WTC11 (cell line): ENCODE data around the gene MEGF11. TPM values are rescaled to one million over a fixed set of nuclear protein-coding genes. Genes with fewer than 3 reads are reported as not detected.

Experiments used
- ATAC-seq: fragments of 200-7000 bp; cut with Tn5 transposase; 2 replicates; pipeline ENCODE4 v1.10.0; 2021; ENCODE audit warnings: mild to moderate bottlenecking, moderate library complexity
- CTCF ChIA-PET: fragments of 300-600 bp; sonication (Branson Sonifier 250); formaldehyde crosslinking; loops from one replicate; lab custom pipeline; 2021; ENCODE audit warnings: antibody characterized with exemption; lab: Charles Lee
- POLR2A ChIA-PET: fragments of 350-600 bp; sonication (Branson Sonifier 250); formaldehyde crosslinking; loops from one replicate; lab custom pipeline; 2021; ENCODE audit warnings: antibody characterized with exemption; lab: Charles Lee
- DNase-seq: peaks from one replicate; pipeline ENCODE4 v3.0.0; 2021; ENCODE audit warnings: low spot score
- H3K27ac Mint-ChIP-seq: 2 replicates; pipeline ENCODE4 v1.8.0; 2021; ENCODE audit warnings: mixed read lengths
- H3K27me3 Mint-ChIP-seq: 2 replicates; pipeline ENCODE4 v1.8.0; 2021; ENCODE audit warnings: low read depth, mild to moderate bottlenecking, moderate library complexity, mixed read lengths
- H3K36me3 Mint-ChIP-seq: 2 replicates; pipeline ENCODE4 v1.8.0; 2021; ENCODE audit warnings: mixed read lengths
- H3K4me1 Mint-ChIP-seq: 2 replicates; pipeline ENCODE4 v1.8.0; 2022; ENCODE audit warnings: mixed read lengths
- H3K4me3 Mint-ChIP-seq: 2 replicates; pipeline ENCODE4 v1.8.0; 2021; ENCODE audit warnings: mild to moderate bottlenecking, moderate library complexity, mixed read lengths
- H3K9me3 Mint-ChIP-seq: 2 replicates; pipeline ENCODE4 v1.8.0; 2021; ENCODE audit warnings: mixed read lengths
- AR ChIP-seq: fragments of 250-450 bp; sonication (Bioruptor Pico); IDR thresholded peaks from 2 replicates; pipeline ENCODE4 v1.9.0; 2021; ENCODE audit warnings: mild to moderate bottlenecking
- CREB1 ChIP-seq: sonication (generic); formaldehyde crosslinking; IDR thresholded peaks from 2 replicates; pipeline ENCODE4 v1.8.0; 2023; ENCODE audit warnings: mild to moderate bottlenecking, missing genetic modification reagents
- E2F1 ChIP-seq: sonication (generic); formaldehyde crosslinking; IDR thresholded peaks from 2 replicates; pipeline ENCODE4 v1.8.0; 2022; ENCODE audit warnings: mild to moderate bottlenecking, missing genetic modification reagents
- IRF2 ChIP-seq: sonication (generic); formaldehyde crosslinking; IDR thresholded peaks from 2 replicates; pipeline ENCODE4 v1.8.0; 2022; ENCODE audit warnings: low read depth, missing genetic modification reagents, borderline replicate concordance
- MLX ChIP-seq: sonication (generic); formaldehyde crosslinking; IDR thresholded peaks from 2 replicates; pipeline ENCODE4 v1.8.1; 2023; ENCODE audit warnings: mild to moderate bottlenecking, missing genetic modification reagents, moderate library complexity
- NR1H2 ChIP-seq: sonication (generic); formaldehyde crosslinking; IDR thresholded peaks from 2 replicates; pipeline ENCODE4 v1.9.0; 2021; ENCODE audit warnings: mild to moderate bottlenecking, moderate library complexity, missing genetic modification reagents
- SOX15 ChIP-seq: fragments of 250-450 bp; sonication (Bioruptor Pico); IDR thresholded peaks from 2 replicates; pipeline ENCODE4 v1.9.0; 2021; ENCODE audit warnings: mild to moderate bottlenecking
- ZNF121 ChIP-seq: sonication (generic); formaldehyde crosslinking; IDR thresholded peaks from 2 replicates; pipeline ENCODE4 v1.8.0; 2023; ENCODE audit warnings: missing genetic modification reagents
- ZNF317 ChIP-seq: sonication (generic); formaldehyde crosslinking; IDR thresholded peaks from 2 replicates; pipeline ENCODE4 v1.8.1; 2023; ENCODE audit warnings: low read depth, mild to moderate bottlenecking, moderate library complexity, missing genetic modification reagents, borderline replicate concordance
- ZNF532 ChIP-seq: fragments of 250-450 bp; sonication (Bioruptor Pico); IDR thresholded peaks from 2 replicates; pipeline ENCODE4 v1.9.0; 2021; ENCODE audit warnings: mild to moderate bottlenecking, borderline replicate concordance
- total RNA-seq: library from RNA; stranded (reverse); gene quantifications from 3 replicates; pipeline ENCODE4 v1.2.3, GENCODE V29; 2021
- TF ChIP-seq, protein P1 (sequence below): fragments of 250-450 bp; sonication (Bioruptor Pico); IDR thresholded peaks from 2 replicates; pipeline ENCODE4 v1.9.0; 2021; ENCODE audit warnings: moderate library complexity, mild to moderate bottlenecking, inconsistent platforms, borderline replicate concordance
- TF ChIP-seq, protein P2 (sequence below): sonication (generic); formaldehyde crosslinking; IDR thresholded peaks from 2 replicates; pipeline ENCODE4 v1.8.0; 2022; ENCODE audit warnings: mild to moderate bottlenecking, missing genetic modification reagents
- TF ChIP-seq, protein P3 (sequence below): fragments of 250-450 bp; sonication (Bioruptor Pico); IDR thresholded peaks from 2 replicates; pipeline ENCODE4 v1.9.0; 2021; ENCODE audit warnings: mild to moderate bottlenecking
- TF ChIP-seq, protein P4 (sequence below): sonication (generic); formaldehyde crosslinking; IDR thresholded peaks from 2 replicates; pipeline ENCODE4 v1.8.1; 2022; ENCODE audit warnings: missing genetic modification reagents, borderline replicate concordance

Gene MEGF11
- total RNA-seq, 1 experiment from 2014 or later, result 3.3 TPM

GRCh38 chr15:66232267-66232625, 21.3 kb downstream of the MEGF11 start (continued):
- TF ChIP-seq AR (CRISPR knock-in tag), result no peak
- TF ChIP-seq MLX (CRISPR knock-in tag), result no peak
- TF ChIP-seq CREB1, result no peak
- TF ChIP-seq, protein P1, sequence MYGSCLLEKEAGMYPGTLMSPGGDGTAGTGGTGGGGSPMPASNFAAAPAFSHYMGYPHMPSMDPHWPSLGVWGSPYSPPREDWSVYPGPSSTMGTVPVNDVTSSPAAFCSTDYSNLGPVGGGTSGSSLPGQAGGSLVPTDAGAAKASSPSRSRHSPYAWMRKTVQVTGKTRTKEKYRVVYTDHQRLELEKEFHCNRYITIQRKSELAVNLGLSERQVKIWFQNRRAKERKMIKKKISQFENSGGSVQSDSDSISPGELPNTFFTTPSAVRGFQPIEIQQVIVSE (CRISPR knock-in tag), result no peak
- TF ChIP-seq, protein P2, sequence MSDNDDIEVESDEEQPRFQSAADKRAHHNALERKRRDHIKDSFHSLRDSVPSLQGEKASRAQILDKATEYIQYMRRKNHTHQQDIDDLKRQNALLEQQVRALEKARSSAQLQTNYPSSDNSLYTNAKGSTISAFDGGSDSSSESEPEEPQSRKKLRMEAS (CRISPR knock-in tag), result no peak
- TF ChIP-seq E2F1 (CRISPR knock-in tag), result no peak
- no peak for TF ChIP-seq NR1H2
- no peak for TF ChIP-seq IRF2
- no peak for TF ChIP-seq ZNF121 (CRISPR knock-in tag)
- TF ChIP-seq, all 79 proteins: peak for 0

GRCh38 chr15:66231394-66232266, 21.9 kb downstream of the MEGF11 start:
- POLR2A ChIA-PET, result interaction anchor here (0.6 kb wide), 1 partner anchor 1477 kb away, joined by 3 read pairs; no protein-coding TSS in a partner anchor
- CTCF ChIA-PET, result interaction anchor here (1.1 to 1.3 kb wide), 5 partner anchors 10 to 286 kb away, joined by 3 to 4 read pairs (median 4); no protein-coding TSS in a partner anchor

More at GRCh38 chr15:66231394-66232266, 21.9 kb downstream of the MEGF11 start:
- no peak for ATAC-seq
- Mint-ChIP-seq H3K27me3 (no peaks in the 10 kb centered on the region; the same call in 1 of the 2 replicates), H3K36me3 (0 out of 2 replicates have a peak, but pooled peaks cover 2% of the 10 kb centered on the region), H3K9me3 (peaks cover 5% of the 10 kb centered on the region), H3K27ac (no peak overlapping the region), H3K4me1 (no peaks in the 10 kb centered on the region), H3K4me3 (no peak overlapping the region)
- TF ChIP-seq ZNF532 (CRISPR knock-in tag), result no peak
- TF ChIP-seq SOX15, result no peak
- TF ChIP-seq, protein P3, sequence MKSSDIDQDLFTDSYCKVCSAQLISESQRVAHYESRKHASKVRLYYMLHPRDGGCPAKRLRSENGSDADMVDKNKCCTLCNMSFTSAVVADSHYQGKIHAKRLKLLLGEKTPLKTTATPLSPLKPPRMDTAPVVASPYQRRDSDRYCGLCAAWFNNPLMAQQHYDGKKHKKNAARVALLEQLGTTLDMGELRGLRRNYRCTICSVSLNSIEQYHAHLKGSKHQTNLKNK (CRISPR knock-in tag), result no peak
- TF ChIP-seq ZNF317 (CRISPR knock-in tag), result no peak
- TF ChIP-seq, protein P4, sequence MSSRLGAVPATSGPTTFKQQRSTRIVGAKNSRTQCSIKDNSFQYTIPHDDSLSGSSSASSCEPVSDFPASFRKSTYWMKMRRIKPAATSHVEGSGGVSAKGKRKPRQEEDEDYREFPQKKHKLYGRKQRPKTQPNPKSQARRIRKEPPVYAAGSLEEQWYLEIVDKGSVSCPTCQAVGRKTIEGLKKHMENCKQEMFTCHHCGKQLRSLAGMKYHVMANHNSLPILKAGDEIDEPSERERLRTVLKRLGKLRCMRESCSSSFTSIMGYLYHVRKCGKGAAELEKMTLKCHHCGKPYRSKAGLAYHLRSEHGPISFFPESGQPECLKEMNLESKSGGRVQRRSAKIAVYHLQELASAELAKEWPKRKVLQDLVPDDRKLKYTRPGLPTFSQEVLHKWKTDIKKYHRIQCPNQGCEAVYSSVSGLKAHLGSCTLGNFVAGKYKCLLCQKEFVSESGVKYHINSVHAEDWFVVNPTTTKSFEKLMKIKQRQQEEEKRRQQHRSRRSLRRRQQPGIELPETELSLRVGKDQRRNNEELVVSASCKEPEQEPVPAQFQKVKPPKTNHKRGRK (CRISPR knock-in tag), result no peak
- no peak for DNase-seq
